Spleen (tissue), 11 donors: ENCODE measurements around the gene FGD4. TPM values are rescaled to one million over a fixed set of nuclear protein-coding genes. Genes with fewer than 3 reads are reported as not detected.
"Not testable (repeated sequence)": the region's sequence is repeated elsewhere in the genome, so short reads cannot be mapped to it uniquely, and the experiment has no call there.

Source experiments
- DNase-seq: peaks from one replicate; pipeline ENCODE4 v3.0.0-alpha.2; 2020
- H3K27ac ChIP-seq, 8 donors: fragments of 200-600 bp; sonication (generic) in 7 of 8; 1 replicate in 4 of 8; 2 replicates in 4 of 8; pipeline versions ENCODE4 v1.5.0 to v1.8.0; 2016 to 2021; ENCODE audit warnings: inconsistent platforms in 4 of 8, mild to moderate bottlenecking in 4 of 8, moderate library complexity in 1 of 8
- H3K27me3 ChIP-seq, 7 donors: fragments of 200-600 bp; sonication (generic) in 6 of 7; replicated peaks in 1 of 7; 1 replicate in 4 of 7; 2 replicates in 3 of 7; pipeline versions ENCODE4 v1.5.0 to v1.8.0; 2016 to 2021; ENCODE audit warnings: inconsistent platforms in 3 of 7, mild to moderate bottlenecking in 1 of 7
- H3K36me3 ChIP-seq, 6 donors: fragments of 200-600 bp; sonication (generic) in 5 of 6; 1 replicate in 4 of 6; 2 replicates in 2 of 6; pipeline versions ENCODE4 v1.5.0 to v1.8.0; 2016 to 2021; ENCODE audit warnings: inconsistent platforms in 2 of 6
- H3K4me1 ChIP-seq, 6 donors: fragments of 200-600 bp; sonication (generic) in 5 of 6; 1 replicate in 3 of 6; 2 replicates in 3 of 6; pipeline versions ENCODE4 v1.5.0 to v1.8.0; 2016 to 2021; ENCODE audit warnings: inconsistent platforms in 3 of 6
- H3K4me3 ChIP-seq, 8 donors: fragments of 200-600 bp; sonication (generic) in 7 of 8; 1 replicate in 4 of 8; 2 replicates in 4 of 8; pipeline versions ENCODE4 v1.5.0 to v1.8.0; 2016 to 2021; ENCODE audit warnings: inconsistent platforms in 4 of 8, mild to moderate bottlenecking in 4 of 8, moderate library complexity in 2 of 8
- H3K9me3 ChIP-seq, 8 donors: fragments of 200-600 bp; sonication (generic) in 7 of 8; 1 replicate in 4 of 8; 2 replicates in 4 of 8; pipeline versions ENCODE4 v1.5.0 to v1.8.0; 2016 to 2021; ENCODE audit warnings: inconsistent platforms in 4 of 8
- CTCF ChIP-seq, 11 experiments: fragments of 200-600 bp in 7 of 11; fragments of 450-650 bp in 4 of 11; sonication (generic) in 4 of 11; IDR thresholded peaks in 8 of 11; conservative IDR thresholded peaks in 3 of 11; 1 replicate in 7 of 11; 2 replicates in 4 of 11; pipeline versions ENCODE4 v1.4.0 to v1.8.0; 2016 to 2021; ENCODE audit warnings: antibody characterized with exemption in 11 of 11, inconsistent platforms in 4 of 11, mild to moderate bottlenecking in 1 of 11
- POLR2A ChIP-seq, 3 donors: fragments of 450-650 bp; IDR thresholded peaks; one replicate each; pipeline ENCODE4 v1.5.1; 2017; ENCODE audit warnings: antibody characterized with exemption in 3 of 3, mild to moderate bottlenecking in 1 of 3
- POLR2AphosphoS5 ChIP-seq, 3 donors: sonication (generic); formaldehyde crosslinking; IDR thresholded peaks; one replicate each; pipeline ENCODE4 v1.5.1; 2017; ENCODE audit warnings: antibody characterized with exemption in 3 of 3
- WGBS, 5 donors: extraction: QIAGEN DNeasy Blood & Tissue Kit in 3 of 5; methylation state at CpG; one replicate each; pipeline versions ENCODE4 v1.1.5 to v1.1.7; 2013 to 2018; 5-methylcytosine and 5-hydroxymethylcytosine counted together
- intact Hi-C: fragments of 100-400 bp; cut with DNase I; formaldehyde crosslinking; loops from one replicate; pipeline ENCODE4 v1.15.0; 2023; ENCODE audit warnings: low total_unique reads
- polyA plus RNA-seq, 3 donors: library from polyadenylated mRNA; stranded (reverse); fragments of 200-250 nt; gene quantifications; one replicate each; pipeline ENCODE4 v1.2.1, GENCODE V29; 2013
- total RNA-seq, 7 donors: library from RNA; depleted of rRNA in 3 of 7; stranded (reverse); fragments of >200 nt in 3 of 7; fragmentation: NEBNext Ultra II Directional in 4 of 7; extraction: Animal tissue kit (Norgen Biotek cat#: 25700) in 4 of 7; gene quantifications; one replicate each; pipeline versions ENCODE4 v1.1.0 to v1.2.1, GENCODE V29; 2016 to 2021
- donor health status: healthy with polysubstance abuse.
- donor health status: DM: no; HTN: no; CAD: no; lungs with moderate emphysema.
- donor health status: DM: no; HTN: no; CAD: no.
- donor health status: Bipolar disorder and iron deficiency.
- donor health status: healthy.
- donor health status: DM: no; HTN: no; CAD: no.
- donor health status: DM: yes; HTN: yes; CAD: no.

FGD4 gene
- total and polyA plus RNA-seq, 10 donors = 1.0 to 44.4 (median 25.7) TPM

DNA sequence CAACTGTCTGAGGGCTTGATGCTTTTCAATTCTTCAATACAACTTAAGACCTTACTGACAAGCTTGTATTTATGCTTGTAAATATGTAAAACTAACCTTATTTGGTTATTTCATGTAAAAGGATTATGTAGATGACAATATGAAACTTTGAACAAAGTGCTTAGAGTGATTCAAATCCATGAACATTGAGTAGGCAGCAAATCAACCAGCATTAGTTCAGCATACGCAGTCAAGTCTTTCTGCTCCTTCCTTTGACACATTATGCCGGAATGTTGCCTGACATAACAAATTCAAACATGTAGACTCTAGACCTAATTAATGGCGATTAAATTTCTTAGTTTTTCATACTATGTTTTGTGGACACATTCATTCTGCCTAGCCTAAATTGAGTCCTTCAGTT is 105.2 kb downstream of the FGD4 start:
- intact Hi-C loops = no loop called here
- no peaks in the 10 kb centered on the region for H3K9me3 ChIP-seq
- DNase-seq = no peak
- no peaks in the 10 kb centered on the region for H3K36me3 ChIP-seq
- H3K4me3 ChIP-seq = no peak overlapping the region
- TF ChIP-seq CTCF (IDR thresholded peaks at IDR 0.05 in 8 of 11, conservative IDR thresholded peaks at IDR 0.05 in 3 of 11) = no peak
- H3K27ac ChIP-seq = peak overlapping the region in 1 of 8 donors; percentile 67
- H3K4me1 ChIP-seq = peaks cover 4 to 66% (median 25%) of the 10 kb centered on the region in 6 donors
- 95 to 98% (median 97%) methylated on average over 3 of the region's 3 CpGs for WGBS, 5 donors
- no peaks in the 10 kb centered on the region for H3K27me3 ChIP-seq

DNA sequence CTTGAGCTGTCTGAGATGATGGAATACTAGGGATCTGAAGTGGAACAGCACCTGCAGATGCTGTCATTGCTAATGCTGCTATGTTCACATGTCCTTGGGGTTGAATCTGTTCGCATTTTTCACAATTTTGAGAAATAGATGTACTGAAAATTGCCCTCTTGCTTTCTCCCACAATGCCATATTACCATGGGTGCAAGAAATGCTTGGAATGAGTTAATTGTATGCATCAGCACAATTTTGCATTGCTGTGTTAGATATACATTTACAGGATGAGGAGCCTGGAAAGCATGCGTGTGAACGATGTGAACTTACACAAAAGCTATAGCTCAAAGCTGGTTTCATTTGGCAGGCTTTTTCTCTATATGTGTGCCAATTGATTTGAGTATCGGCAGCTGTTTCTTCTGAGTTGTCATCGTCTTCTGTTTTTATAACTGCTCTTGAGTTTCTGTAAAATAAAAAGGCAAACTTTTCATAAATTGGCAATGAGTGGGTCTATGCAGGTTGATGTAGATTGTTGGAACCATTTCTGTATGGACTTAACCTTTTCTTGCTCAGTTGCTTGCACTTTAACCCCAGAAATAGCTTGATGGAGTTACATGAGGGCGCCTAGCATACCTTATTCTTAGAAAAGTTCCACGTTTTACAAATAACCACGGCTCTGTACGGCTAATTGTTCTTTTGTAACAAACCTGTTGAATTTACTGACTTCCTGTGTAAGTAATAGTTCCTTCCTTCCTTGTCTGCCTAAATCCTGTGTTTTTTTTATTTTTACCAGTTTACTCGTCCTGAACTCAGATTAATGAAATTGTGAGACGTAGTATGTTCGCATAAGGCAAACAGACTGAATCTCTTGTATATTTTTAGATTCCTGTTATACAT is 105.9 kb downstream of the FGD4 start:
- Histone ChIP-seq H3K4me1 (peaks cover 4 to 66% (median 25%) of the 10 kb centered on the region in 6 donors), H3K27ac (peak overlapping the region in 4 of 8 donors; percentile 32 to 67 (median 44)), H3K27me3 (no peaks in the 10 kb centered on the region), H3K9me3 (no peaks in the 10 kb centered on the region), H3K4me3 (no peak overlapping the region), H3K36me3 (no peaks in the 10 kb centered on the region)
- TF ChIP-seq CTCF (IDR thresholded peaks at IDR 0.05 in 8 of 11, conservative IDR thresholded peaks at IDR 0.05 in 3 of 11) = no peak
- no peak for TF ChIP-seq POLR2AphosphoS5 (IDR thresholded peaks at IDR 0.05)
- no peak for TF ChIP-seq POLR2A (IDR thresholded peaks at IDR 0.05)
- intact Hi-C loops = no loop called here
- DNase-seq = no peak
- 49 to 62% (median 57%) methylated on average over 12 of the region's 12 CpGs for WGBS, 5 donors

DNA sequence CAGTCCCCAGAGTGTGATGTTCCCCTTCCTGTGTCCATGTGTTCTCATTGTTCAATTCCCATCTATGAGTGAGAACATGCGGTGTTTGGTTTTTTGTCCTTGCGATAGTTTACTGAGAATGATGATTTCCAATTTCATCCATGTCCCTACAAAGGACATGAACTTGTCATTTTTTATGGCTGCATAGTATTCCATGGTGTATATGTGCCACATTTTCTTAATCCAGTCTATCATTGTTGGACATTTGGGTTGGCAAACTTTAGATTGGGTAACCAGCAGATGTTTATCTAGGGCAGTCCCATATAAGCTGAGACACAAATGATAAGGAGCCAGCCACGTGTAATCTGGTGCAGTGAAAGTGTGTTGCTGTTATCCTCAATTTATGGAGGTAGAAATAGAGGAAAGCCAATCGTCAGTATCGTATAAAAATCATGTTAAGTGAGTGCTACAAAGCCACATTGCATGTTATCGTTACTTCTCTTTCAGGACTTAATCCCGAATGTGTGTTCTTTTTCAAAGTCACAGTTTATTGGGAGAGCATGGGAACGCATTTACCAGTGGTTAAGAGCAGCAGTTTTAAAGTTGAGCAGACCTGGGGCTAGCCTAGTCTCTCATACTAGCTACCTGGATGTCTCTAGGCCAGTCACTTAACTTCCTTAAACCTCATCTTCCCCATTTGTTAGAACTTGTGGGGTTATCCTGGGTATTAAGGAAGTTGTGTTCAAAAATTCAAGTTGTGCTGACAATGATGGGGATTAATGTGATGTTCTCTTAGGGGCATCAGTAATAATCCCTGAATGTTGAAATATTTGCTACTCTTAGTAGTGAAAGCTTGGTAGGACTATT is 108.0 kb downstream of the FGD4 start:
- H3K4me3 ChIP-seq, H3K27me3 ChIP-seq, H3K36me3 ChIP-seq, DNase-seq, H3K9me3 ChIP-seq, intact Hi-C loops: not testable (repeated sequence)
- Histone ChIP-seq H3K27ac (peak overlapping the region in 4 of 8 donors; percentile 40 to 73 (median 54)), H3K4me1 (peaks cover 3 to 48% (median 16%) of the 10 kb centered on the region in 6 donors)
- 81 to 97% (median 86%) methylated on average over 6 to 7 of the region's 8 CpGs for WGBS, 5 donors

DNA sequence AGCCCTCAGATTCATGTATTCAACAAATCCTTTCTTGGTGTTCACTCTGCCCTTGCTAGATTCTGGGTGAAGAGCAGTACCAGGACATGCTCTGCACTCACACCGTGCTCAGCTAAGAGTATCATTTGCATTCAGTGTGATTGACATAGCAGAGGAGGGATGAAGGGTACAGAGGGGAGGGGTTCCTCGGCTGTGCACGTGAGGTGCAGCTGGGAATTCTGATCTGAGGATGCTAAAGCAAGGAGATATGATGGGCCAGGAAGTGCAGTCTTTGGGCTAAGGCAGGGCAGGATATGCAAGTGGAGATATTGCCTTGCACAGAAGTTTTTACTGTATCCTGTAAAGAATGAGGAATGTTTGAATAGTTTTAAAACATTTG is 108.6 kb downstream of the FGD4 start:
- intact Hi-C loops = no loop called here
- TF ChIP-seq POLR2AphosphoS5 (IDR thresholded peaks at IDR 0.05) (no peak), POLR2A (IDR thresholded peaks at IDR 0.05) (no peak), CTCF (IDR thresholded peaks at IDR 0.05 in 8 of 11, conservative IDR thresholded peaks at IDR 0.05 in 3 of 11) (no peak)
- Histone ChIP-seq H3K27ac (peak overlapping the region in 4 of 8 donors; percentile 40 to 73 (median 54)), H3K27me3 (no peaks in the 10 kb centered on the region), H3K4me3 (no peak overlapping the region), H3K4me1 (peaks cover 0 to 41% (median 14%) of the 10 kb centered on the region in 6 donors), H3K9me3 (no peaks in the 10 kb centered on the region), H3K36me3 (no peaks in the 10 kb centered on the region)
- no peak for DNase-seq
- WGBS, 5 donors = 53 to 72% (median 67%) methylated on average over 3 of the region's 3 CpGs
